Tibial nerve (tissue), 4 donors: ENCODE data around the gene WDR45B. TPM values are rescaled to one million over a fixed set of nuclear protein-coding genes. Genes with fewer than 3 reads are reported as not detected.
"Not testable (repeated sequence)": the region's sequence is repeated elsewhere in the genome, so short reads cannot be mapped to it uniquely, and the experiment has no call there.

ENCODE experiments used
- DNase-seq, 2 donors: peaks; one replicate each; pipeline ENCODE4 v3.0.0-alpha.2; 2019; ENCODE audit warnings: low spot score in 2 of 2
- H3K27ac ChIP-seq, 4 donors: fragments of 200-600 bp; sonication (generic) in 3 of 4; one replicate each; pipeline ENCODE4 v1.5.1; 2017 to 2019; ENCODE audit warnings: mild to moderate bottlenecking in 1 of 4
- H3K27me3 ChIP-seq, 2 donors: fragments of 200-600 bp; sonication (generic) in 1 of 2; one replicate each; pipeline versions ENCODE4 v1.5.1 to v1.6.0; 2017 to 2019
- H3K36me3 ChIP-seq, 3 donors: fragments of 200-600 bp; sonication (generic); one replicate each; pipeline ENCODE4 v1.5.1; 2018 to 2019
- H3K4me1 ChIP-seq, 4 donors: fragments of 200-600 bp; sonication (generic) in 3 of 4; one replicate each; pipeline ENCODE4 v1.5.1; 2017 to 2019
- H3K4me3 ChIP-seq, 4 donors: fragments of 200-600 bp; sonication (generic) in 3 of 4; one replicate each; pipeline ENCODE4 v1.5.1; 2017 to 2019; ENCODE audit warnings: mild to moderate bottlenecking in 1 of 4, moderate library complexity in 1 of 4
- H3K9me3 ChIP-seq, 4 donors: fragments of 200-600 bp; sonication (generic) in 3 of 4; one replicate each; pipeline ENCODE4 v1.5.1; 2017 to 2019
- CTCF ChIP-seq, 5 experiments: fragments of 200-600 bp in 3 of 5; fragments of 450-650 bp in 2 of 5; sonication (generic) in 3 of 5; IDR thresholded peaks; one replicate each; pipeline ENCODE4 v1.5.1; 2016 to 2019; ENCODE audit warnings: antibody characterized with exemption in 5 of 5, mild to moderate bottlenecking in 3 of 5, moderate library complexity in 2 of 5
- EP300 ChIP-seq, 2 donors: sonication (generic); formaldehyde crosslinking; IDR thresholded peaks; one replicate each; pipeline ENCODE4 v1.6.1; 2017; ENCODE audit warnings: antibody characterized with exemption in 2 of 2, mild to moderate bottlenecking in 1 of 2
- POLR2A ChIP-seq, 2 donors: fragments of 450-650 bp; IDR thresholded peaks; one replicate each; pipeline ENCODE4 v1.6.1; 2017; ENCODE audit warnings: antibody characterized with exemption in 2 of 2, mild to moderate bottlenecking in 2 of 2, moderate library complexity in 2 of 2
- WGBS, 2 donors: methylation state at CpG; one replicate each; pipeline ENCODE4 v1.1.5; 2018; 5-methylcytosine and 5-hydroxymethylcytosine counted together
- total RNA-seq, 4 donors: library from RNA; depleted of rRNA; stranded (reverse); fragments of >200 nt; gene quantifications; one replicate each; pipeline ENCODE4 v1.1.0, GENCODE V29; 2016

The WDR45B gene
- total RNA-seq, 4 donors from 2014 or later, result 64.9 to 114 (median 88.5) TPM

DNA sequence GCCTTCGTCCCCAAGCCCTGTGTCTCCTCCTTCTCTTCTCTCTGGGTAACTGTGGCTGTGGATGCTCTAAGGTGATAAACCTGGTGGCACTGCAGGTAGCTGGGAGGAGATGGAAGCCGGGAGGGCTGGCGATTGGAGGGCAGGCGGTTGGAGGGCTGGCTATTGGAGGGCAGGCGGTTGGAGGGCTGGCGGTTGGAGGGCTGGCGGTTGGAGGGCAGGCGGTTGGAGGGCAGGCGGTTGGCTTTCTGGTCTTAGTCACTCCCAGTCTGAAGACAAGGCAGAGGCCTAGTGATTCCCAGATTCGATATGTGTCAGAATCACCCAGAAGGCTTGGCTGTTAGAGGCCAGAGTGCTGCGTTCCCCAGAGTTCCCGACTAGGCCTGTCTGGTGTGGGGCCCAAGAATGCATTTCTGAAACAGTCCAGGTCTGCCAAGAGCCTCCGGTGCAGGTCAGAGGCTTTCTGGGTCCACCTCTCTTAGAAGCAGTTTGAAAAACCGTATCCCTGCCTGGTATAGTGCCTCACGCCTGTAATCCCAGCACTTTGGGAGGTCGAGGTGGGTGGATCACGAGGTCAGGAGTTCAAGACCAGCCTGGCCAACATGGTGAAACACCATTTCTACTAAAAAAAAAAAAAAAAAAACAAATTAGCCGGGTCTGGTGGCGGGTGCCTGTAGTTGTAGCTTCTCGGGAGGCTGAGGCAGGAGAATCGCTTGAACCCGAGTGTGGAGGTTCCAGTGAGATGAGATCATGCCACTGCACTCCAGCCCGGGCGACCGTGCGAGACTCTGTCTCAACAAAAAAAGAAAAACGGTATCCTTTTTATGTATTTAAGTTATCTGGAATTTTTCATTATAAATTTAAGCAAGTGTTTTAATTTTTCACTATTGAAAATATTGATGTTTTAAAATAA is 59.7 kb downstream of the WDR45B start:
- 85 to 90% methylated on average over 27 of the region's 27 CpGs for WGBS, 2 donors
- Histone ChIP-seq H3K27me3 (no peaks in the 10 kb centered on the region), H3K9me3 (no peaks in the 10 kb centered on the region), H3K27ac (peak overlapping the region in 2 of 4 donors; percentile 8 to 20), H3K4me1 (peaks cover 0 to 42% (median 27%) of the 10 kb centered on the region in 4 donors), H3K4me3 (no peak overlapping the region), H3K36me3 (peaks cover 0 to 54% (median 0%) of the 10 kb centered on the region in 3 donors)
- DNase-seq, result no peak
- TF ChIP-seq CTCF (IDR thresholded peaks at IDR 0.05) (no peak), EP300 (IDR thresholded peaks at IDR 0.05) (no peak), POLR2A (IDR thresholded peaks at IDR 0.05) (no peak)

DNA sequence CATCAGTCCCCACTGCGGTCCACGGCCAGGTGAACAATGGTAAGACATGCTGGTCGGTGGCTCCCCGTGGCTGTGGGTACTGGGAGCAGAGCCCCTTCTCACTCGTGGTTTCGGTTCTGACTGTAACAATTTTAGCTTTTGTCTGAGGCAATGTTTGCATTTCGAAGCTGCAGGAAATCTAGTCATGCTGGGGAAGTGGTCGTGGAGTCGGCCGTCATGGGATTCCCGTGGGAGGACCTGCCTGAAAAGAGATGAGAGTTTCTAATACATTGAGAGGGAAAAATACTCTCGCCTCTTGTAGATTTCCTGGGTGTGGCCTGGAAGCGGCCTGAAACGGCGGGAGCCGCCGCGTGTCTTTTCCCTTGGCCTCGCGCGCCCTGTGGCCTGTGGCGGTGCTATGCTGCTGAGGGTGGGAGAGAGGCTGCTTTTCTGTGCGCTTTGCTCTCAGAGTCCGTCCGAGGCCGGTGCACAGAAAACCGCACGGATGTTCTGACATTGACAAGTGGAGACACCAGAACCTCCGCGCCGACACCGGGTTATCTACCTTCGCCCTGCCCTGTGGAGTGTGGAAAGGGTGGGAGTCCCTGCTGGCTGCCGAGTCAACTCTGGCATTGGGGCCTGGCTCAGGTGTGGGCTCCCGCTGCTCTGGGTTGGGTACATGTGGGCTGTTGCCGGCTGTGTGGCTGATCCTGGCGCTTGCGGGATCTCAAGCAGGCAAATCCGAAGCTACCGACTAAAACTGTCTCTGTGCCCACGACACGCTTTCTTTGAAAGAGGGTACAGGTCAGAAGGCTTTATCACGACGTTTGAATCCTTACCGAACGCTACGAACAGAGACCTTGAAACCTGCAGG is 60.8 kb downstream of the WDR45B start:
- no peak for TF ChIP-seq CTCF (IDR thresholded peaks at IDR 0.05)
- TF ChIP-seq EP300 (IDR thresholded peaks at IDR 0.05), result no peak
- no peak for TF ChIP-seq POLR2A (IDR thresholded peaks at IDR 0.05)
- H3K4me3 ChIP-seq, result no peak overlapping the region
- H3K27me3 ChIP-seq, result no peaks in the 10 kb centered on the region
- H3K36me3 ChIP-seq, result peaks cover 0 to 62% (median 0%) of the 10 kb centered on the region in 3 donors
- 85 to 86% methylated on average over 46 to 47 of the region's 47 CpGs for WGBS, 2 donors
- H3K4me1 ChIP-seq, result peaks cover 0 to 42% (median 19%) of the 10 kb centered on the region in 4 donors
- H3K9me3 ChIP-seq, result no peaks in the 10 kb centered on the region
- DNase-seq, result no peak
- H3K27ac ChIP-seq, result peak overlapping the region in 1 of 4 donors; percentile 26

GRCh38 chr17:82586576-82587233 is 61.5 kb downstream of the WDR45B start:
- Histone ChIP-seq H3K27ac (peak overlapping the region in 1 of 4 donors; percentile 26), H3K36me3 (peaks cover 0 to 69% (median 0%) of the 10 kb centered on the region in 3 donors), H3K4me1 (peaks cover 0 to 42% (median 12%) of the 10 kb centered on the region in 4 donors), H3K4me3 (no peak overlapping the region), H3K27me3 (no peaks in the 10 kb centered on the region), H3K9me3 (no peaks in the 10 kb centered on the region)
- TF ChIP-seq POLR2A (IDR thresholded peaks at IDR 0.05) (no peak), EP300 (IDR thresholded peaks at IDR 0.05) (no peak), CTCF (IDR thresholded peaks at IDR 0.05) (no peak)
- WGBS, 2 donors, result 85 to 89% methylated on average over 21 of the region's 21 CpGs
- no peak for DNase-seq

DNA sequence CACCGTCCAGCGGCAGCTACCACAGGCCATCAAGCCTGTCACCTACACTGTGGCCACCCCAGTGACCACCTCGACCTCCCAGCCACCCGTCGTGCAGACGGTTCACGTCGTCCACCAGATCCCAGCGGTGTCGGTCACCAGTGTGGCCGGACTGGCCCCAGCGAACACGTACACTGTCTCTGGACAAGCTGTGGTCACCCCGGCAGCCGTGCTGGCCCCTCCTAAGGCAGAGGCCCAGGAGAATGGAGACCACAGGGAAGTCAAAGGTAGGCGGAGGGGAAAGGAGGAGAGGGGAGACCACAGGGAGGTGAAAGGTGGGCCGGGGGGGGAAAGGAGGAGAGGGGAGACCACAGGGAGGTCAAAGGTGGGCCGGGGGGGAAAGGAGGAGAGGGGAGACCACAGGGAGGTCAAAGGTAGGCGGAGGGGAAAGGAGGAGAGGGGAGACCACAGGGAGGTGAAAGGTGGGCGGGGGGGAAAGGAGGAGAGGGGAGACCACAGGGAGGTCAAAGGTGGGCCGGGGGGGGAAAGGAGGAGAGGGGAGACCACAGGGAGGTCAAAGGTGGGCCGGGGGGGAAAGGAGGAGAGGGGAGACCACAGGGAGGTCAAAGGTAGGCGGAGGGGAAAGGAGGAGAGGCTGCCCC is 62.2 kb downstream of the WDR45B start:
- WGBS, 2 donors, result 88 to 89% methylated on average over 19 to 22 of the region's 23 CpGs
- not testable (repeated sequence) for H3K27me3 ChIP-seq, H3K4me3 ChIP-seq, H3K9me3 ChIP-seq
- peak overlapping the region in 3 of 4 donors; percentile 5 to 93 (median 58) for H3K27ac ChIP-seq
- H3K4me1 ChIP-seq, result peaks cover 0 to 35% (median 6%) of the 10 kb centered on the region in 4 donors
- DNase-seq, result peak; percentile 44 to 45
- H3K36me3 ChIP-seq, result peaks cover 0 to 71% (median 0%) of the 10 kb centered on the region in 3 donors
